Activated CD4-positive, alpha-beta memory T cell treated with anti-CD3 and anti-CD28 coated beads for 36 hours (primary cell): ENCODE measurements around the gene ZNF22. TPM values are rescaled to one million over a fixed set of nuclear protein-coding genes. Genes with fewer than 3 reads are reported as not detected.

Experiments used
- CTCF ChIA-PET: fragments of 350-600 bp; sonication (Branson Sonifier 250); formaldehyde crosslinking; loops from one replicate; lab custom pipeline; 2021; ENCODE audit warnings: antibody characterized with exemption, inconsistent platforms; lab: Charles Lee
- POLR2A ChIA-PET: fragments of 350-600 bp; sonication (Branson Sonifier 250); formaldehyde crosslinking; loops from one replicate; lab custom pipeline; 2021; ENCODE audit warnings: antibody characterized with exemption; lab: Charles Lee
- DNase-seq: peaks from one replicate; pipeline ENCODE4 v3.0.0-alpha.2; 2020
- H3K27ac Mint-ChIP-seq: one replicate; pipeline ENCODE4 v1.8.0; 2021; ENCODE audit warnings: mixed read lengths
- H3K27me3 Mint-ChIP-seq: one replicate; pipeline ENCODE4 v1.8.0; 2021; ENCODE audit warnings: mixed read lengths
- H3K36me3 Mint-ChIP-seq: one replicate; pipeline ENCODE4 v1.8.0; 2021; ENCODE audit warnings: mixed read lengths
- H3K4me1 Mint-ChIP-seq: one replicate; pipeline ENCODE4 v1.8.0; 2021; ENCODE audit warnings: low read depth, mixed read lengths
- H3K4me3 Mint-ChIP-seq: one replicate; pipeline ENCODE4 v1.8.0; 2021; ENCODE audit warnings: mild to moderate bottlenecking, mixed read lengths
- H3K9me3 Mint-ChIP-seq: one replicate; pipeline ENCODE4 v1.8.0; 2021; ENCODE audit warnings: mixed read lengths
- intact Hi-C: fragments of 100-400 bp; cut with micrococcal nuclease; formaldehyde crosslinking; loops from one replicate; pipeline ENCODE4 v1.15.1; 2023
- total RNA-seq, 2 experiments: library from RNA; stranded (reverse); gene quantifications; one replicate each; pipeline ENCODE4 v1.2.3, GENCODE V29; 2021

The ZNF22 gene
- total RNA-seq, 2 experiments from 2014 or later: 19.3 to 19.9 TPM

- Mint-ChIP-seq H3K4me1 (peaks cover 14% of the 10 kb centered on the region), H3K9me3 (peaks cover 3% of the 10 kb centered on the region), H3K27ac (peak within 1 kb of the TSS; percentile 42), H3K36me3 (peaks cover 9% of the 10 kb centered on the region), H3K27me3 (no peaks in the 10 kb centered on the region), H3K4me3 (peak within 1 kb of the TSS; percentile 82)
- CTCF ChIA-PET: interaction anchor here (1.1 kb wide), 1 partner anchor 27 kb away, joined by 5 read pairs; no protein-coding TSS in a partner anchor
- POLR2A ChIA-PET: no interaction called here
- peak; percentile 94 for DNase-seq
- intact Hi-C loops: loop anchor here (1.0 kb wide), 1 partner anchor 15 kb away; no protein-coding TSS in a partner anchor
Observed at GRCh38 chr10:44959247-44960087, 41.3 kb upstream of the ZNF22 start, which contains the start of gene RASSF4. Gene RASSF4, plus strand, starts transcription at chr10:44959802. Its CDS starts 10,401 bp downstream, at chr10:44970203.

- Mint-ChIP-seq H3K27me3 (no peaks in the 10 kb centered on the region), H3K27ac (no peak overlapping the region)
- CTCF ChIA-PET: no interaction called here
Observed at GRCh38 chr10:44960088-44960460, 40.6 kb upstream of the ZNF22 start.

GRCh38 chr10:44960482-44961229 is 40.1 kb upstream of the ZNF22 start:
- ChIA-PET CTCF (interaction anchor here (1.1 kb wide), 1 partner anchor 13 kb away, joined by 3 read pairs; no protein-coding TSS in a partner anchor), POLR2A (interaction anchor here (0.7 kb wide), 1 partner anchor 1045 kb away, joined by 4 read pairs; no protein-coding TSS in a partner anchor)
- peaks cover 9% of the 10 kb centered on the region for H3K36me3 Mint-ChIP-seq
- no peaks in the 10 kb centered on the region for H3K27me3 Mint-ChIP-seq
- peaks cover 3% of the 10 kb centered on the region for H3K9me3 Mint-ChIP-seq
- intact Hi-C loops: no loop called here
- no peak overlapping the region for H3K27ac Mint-ChIP-seq
- DNase-seq: no peak
- H3K4me1 Mint-ChIP-seq: peaks cover 15% of the 10 kb centered on the region
- peak overlapping the region; percentile 70 for H3K4me3 Mint-ChIP-seq

More at GRCh38 chr10:44960088-44960460, 40.6 kb upstream of the ZNF22 start:
- POLR2A ChIA-PET: interaction anchor here (0.7 kb wide), 1 partner anchor 1045 kb away, joined by 4 read pairs; no protein-coding TSS in a partner anchor
- Mint-ChIP-seq H3K4me1 (peaks cover 14% of the 10 kb centered on the region), H3K4me3 (peak overlapping the region; percentile 70), H3K9me3 (peaks cover 3% of the 10 kb centered on the region), H3K36me3 (peaks cover 9% of the 10 kb centered on the region)
- DNase-seq: no peak
- intact Hi-C loops: no loop called here

- Mint-ChIP-seq H3K4me1 (peaks cover 21% of the 10 kb centered on the region), H3K36me3 (peaks cover 6% of the 10 kb centered on the region), H3K9me3 (peaks cover 3% of the 10 kb centered on the region), H3K4me3 (no peak overlapping the region), H3K27ac (no peak overlapping the region), H3K27me3 (no peaks in the 10 kb centered on the region)
- POLR2A ChIA-PET: no interaction called here
- intact Hi-C loops: no loop called here
- CTCF ChIA-PET: interaction anchor here (1.1 to 2.7 kb wide), 2 partner anchors 13 to 28 kb away, joined by 3 to 13 read pairs; no protein-coding TSS in a partner anchor
- no peak for DNase-seq
Observed at GRCh38 chr10:44961230-44961571, 39.5 kb upstream of the ZNF22 start.

GRCh38 chr10:44961931-44962750 is 38.6 kb upstream of the ZNF22 start:
- Mint-ChIP-seq H3K27ac (no peak overlapping the region), H3K9me3 (no peaks in the 10 kb centered on the region), H3K4me3 (no peak overlapping the region), H3K36me3 (no peaks in the 10 kb centered on the region), H3K27me3 (no peaks in the 10 kb centered on the region), H3K4me1 (peaks cover 24% of the 10 kb centered on the region)
- ChIA-PET POLR2A (no interaction called here), CTCF (interaction anchor here (0.6 to 2.7 kb wide), 3 partner anchors 29 to 1276 kb away, joined by 3 to 13 read pairs (median 4); no protein-coding TSS in a partner anchor)
- intact Hi-C loops: no loop called here
- DNase-seq: no peak

GRCh38 chr10:44962870-44963738 is 37.6 kb upstream of the ZNF22 start:
- Mint-ChIP-seq H3K27ac (no peak overlapping the region), H3K27me3 (no peaks in the 10 kb centered on the region), H3K4me1 (peaks cover 24% of the 10 kb centered on the region), H3K9me3 (no peaks in the 10 kb centered on the region), H3K36me3 (no peaks in the 10 kb centered on the region), H3K4me3 (no peak overlapping the region)
- intact Hi-C loops: no loop called here
- DNase-seq: no peak
- CTCF ChIA-PET: interaction anchor here (0.5 to 2.7 kb wide), 4 partner anchors 20 to 1277 kb away, joined by 3 to 13 read pairs (median 4); no protein-coding TSS in a partner anchor
- POLR2A ChIA-PET: no interaction called here

- Mint-ChIP-seq H3K27ac (no peak overlapping the region), H3K9me3 (no peaks in the 10 kb centered on the region), H3K36me3 (no peaks in the 10 kb centered on the region), H3K4me3 (no peak overlapping the region), H3K27me3 (no peaks in the 10 kb centered on the region), H3K4me1 (peaks cover 26% of the 10 kb centered on the region)
- ChIA-PET POLR2A (no interaction called here), CTCF (interaction anchor here (1.7 to 2.7 kb wide), 2 partner anchors 12 to 31 kb away, joined by 8 to 13 read pairs; no protein-coding TSS in a partner anchor)
- intact Hi-C loops: no loop called here
- no peak for DNase-seq
Observed at GRCh38 chr10:44963772-44964633, 36.7 kb upstream of the ZNF22 start.

GRCh38 chr10:44965104-44965503 is 35.6 kb upstream of the ZNF22 start:
- ChIA-PET CTCF (interaction anchor here (1.7 kb wide), 1 partner anchor 11 kb away, joined by 8 read pairs; no protein-coding TSS in a partner anchor), POLR2A (no interaction called here)
- Mint-ChIP-seq H3K27me3 (no peaks in the 10 kb centered on the region), H3K27ac (no peak overlapping the region), H3K9me3 (no peaks in the 10 kb centered on the region), H3K4me1 (peaks cover 27% of the 10 kb centered on the region), H3K4me3 (no peak overlapping the region), H3K36me3 (no peaks in the 10 kb centered on the region)
- intact Hi-C loops: no loop called here
- no peak for DNase-seq

GRCh38 chr10:44965651-44966097 is 35.0 kb upstream of the ZNF22 start:
- DNase-seq: no peak
- intact Hi-C loops: no loop called here

More at GRCh38 chr10:44965651-44966097, 35.0 kb upstream of the ZNF22 start:
- H3K9me3 Mint-ChIP-seq: no peaks in the 10 kb centered on the region
- H3K27ac Mint-ChIP-seq: peak overlapping the region; percentile 60
- CTCF ChIA-PET: interaction anchor here (1.0 to 1.7 kb wide), 2 partner anchors 11 to 33 kb away, joined by 5 to 8 read pairs; no protein-coding TSS in a partner anchor
- no peak overlapping the region for H3K4me3 Mint-ChIP-seq
- POLR2A ChIA-PET: no interaction called here
- peaks cover 25% of the 10 kb centered on the region for H3K4me1 Mint-ChIP-seq
- H3K27me3 Mint-ChIP-seq: no peaks in the 10 kb centered on the region
- H3K36me3 Mint-ChIP-seq: no peaks in the 10 kb centered on the region
